HG03097 (cell line): ENCODE measurements around the gene GNLY.
"Not testable (repeated sequence)": the region's sequence is repeated elsewhere in the genome, so short reads cannot be mapped to it uniquely, and the experiment has no call there.

Experiments
- ATAC-seq: cut with Tn5 transposase; IDR thresholded peaks from one replicate; pipeline ENCODE4 v1.9.1; 2021; ENCODE audit not compliant: unreplicated experiment, low FRiP score

The GNLY gene

DNA sequence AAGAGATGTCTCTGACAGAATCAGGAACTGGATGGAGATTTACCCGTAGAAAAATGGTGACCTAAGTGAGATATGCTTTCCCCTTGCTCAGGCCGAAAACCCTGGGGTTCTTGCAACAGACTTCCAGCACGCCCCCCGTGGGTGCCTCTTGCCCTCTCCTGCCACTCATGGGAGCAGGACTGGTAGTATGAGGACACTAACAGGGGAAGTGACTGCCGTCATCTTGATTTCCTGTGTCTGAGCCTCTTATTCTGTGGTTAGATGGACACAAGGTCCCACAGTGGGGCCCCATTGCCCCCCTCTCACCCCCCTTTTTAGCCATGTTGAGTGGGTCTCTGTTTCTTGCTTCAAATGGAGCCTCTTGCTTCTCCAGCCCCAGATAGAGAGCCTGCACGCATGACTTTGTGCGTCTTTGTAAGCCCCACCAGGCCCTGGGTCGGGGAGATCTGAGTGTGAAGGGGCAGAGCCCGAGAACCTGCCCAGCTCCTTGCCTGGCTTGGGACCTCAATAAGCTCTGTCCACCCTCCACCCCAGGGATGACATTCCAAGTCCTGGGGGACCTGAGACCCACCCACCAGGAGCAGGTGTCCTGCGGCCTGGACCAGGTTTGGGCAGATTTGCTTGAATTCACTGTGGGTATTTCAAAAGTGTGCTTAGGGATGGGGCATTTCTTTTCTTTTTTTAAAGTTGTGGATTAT, 12.6 kb downstream of the GNLY start:
- no peak for ATAC-seq

DNA sequence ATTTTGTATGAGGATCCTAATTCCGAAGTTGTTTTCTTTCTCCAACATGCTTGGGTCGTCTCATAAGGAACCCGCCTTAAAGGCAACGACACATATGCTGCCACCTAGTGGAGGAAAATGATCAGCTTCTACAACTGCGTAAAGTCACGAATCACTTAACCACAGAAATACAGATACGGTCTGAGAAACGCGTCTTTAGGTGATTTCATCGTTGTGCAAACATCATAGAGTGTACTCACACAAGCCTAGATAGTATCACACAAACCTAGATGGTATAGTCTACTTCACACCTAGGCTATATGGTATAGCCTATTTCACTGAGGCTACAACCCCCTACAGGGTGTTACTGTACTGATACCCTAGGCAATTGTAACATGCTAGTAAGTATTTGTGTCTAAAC, 13.1 kb downstream of the GNLY start:
- ATAC-seq: no peak

DNA sequence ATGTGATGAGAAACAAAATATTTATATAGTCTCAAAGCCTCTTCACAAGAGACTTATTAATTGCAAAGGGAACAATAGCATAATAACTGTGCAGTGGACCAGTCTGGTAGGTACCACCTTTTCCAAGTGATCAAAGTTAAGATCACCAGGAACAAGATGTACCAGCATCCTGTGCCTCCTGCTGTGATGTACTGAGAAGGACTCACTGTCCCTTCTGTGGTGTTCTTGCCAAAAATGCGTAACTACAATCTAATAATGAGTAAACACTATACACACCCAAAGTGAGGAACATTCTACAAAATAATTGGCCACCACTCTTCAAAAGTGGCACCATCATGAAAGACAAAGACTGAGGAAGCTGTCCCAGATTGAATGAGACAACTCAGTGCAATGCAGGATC, 14.5 kb downstream of the GNLY start:
- ATAC-seq: no peak

DNA sequence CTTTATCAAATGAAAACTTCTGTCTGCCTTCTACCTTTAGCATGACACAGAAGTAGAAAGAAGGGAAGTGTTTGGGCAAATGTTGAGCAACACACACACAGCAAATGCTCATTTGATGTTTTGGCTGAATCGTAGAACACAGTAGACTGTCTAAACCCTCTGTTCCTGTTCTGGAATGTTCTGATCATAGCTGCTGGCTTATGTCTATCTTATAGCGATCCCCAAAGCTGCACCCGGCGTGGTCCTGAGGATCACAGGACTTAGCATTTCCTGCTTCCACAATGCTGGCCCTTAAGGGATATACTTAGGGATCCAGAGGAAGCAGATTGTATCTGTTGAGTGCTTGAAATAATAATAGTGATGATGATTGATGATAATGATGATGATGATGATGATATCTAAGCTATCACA, 15.2 kb downstream of the GNLY start:
- ATAC-seq: no peak

DNA sequence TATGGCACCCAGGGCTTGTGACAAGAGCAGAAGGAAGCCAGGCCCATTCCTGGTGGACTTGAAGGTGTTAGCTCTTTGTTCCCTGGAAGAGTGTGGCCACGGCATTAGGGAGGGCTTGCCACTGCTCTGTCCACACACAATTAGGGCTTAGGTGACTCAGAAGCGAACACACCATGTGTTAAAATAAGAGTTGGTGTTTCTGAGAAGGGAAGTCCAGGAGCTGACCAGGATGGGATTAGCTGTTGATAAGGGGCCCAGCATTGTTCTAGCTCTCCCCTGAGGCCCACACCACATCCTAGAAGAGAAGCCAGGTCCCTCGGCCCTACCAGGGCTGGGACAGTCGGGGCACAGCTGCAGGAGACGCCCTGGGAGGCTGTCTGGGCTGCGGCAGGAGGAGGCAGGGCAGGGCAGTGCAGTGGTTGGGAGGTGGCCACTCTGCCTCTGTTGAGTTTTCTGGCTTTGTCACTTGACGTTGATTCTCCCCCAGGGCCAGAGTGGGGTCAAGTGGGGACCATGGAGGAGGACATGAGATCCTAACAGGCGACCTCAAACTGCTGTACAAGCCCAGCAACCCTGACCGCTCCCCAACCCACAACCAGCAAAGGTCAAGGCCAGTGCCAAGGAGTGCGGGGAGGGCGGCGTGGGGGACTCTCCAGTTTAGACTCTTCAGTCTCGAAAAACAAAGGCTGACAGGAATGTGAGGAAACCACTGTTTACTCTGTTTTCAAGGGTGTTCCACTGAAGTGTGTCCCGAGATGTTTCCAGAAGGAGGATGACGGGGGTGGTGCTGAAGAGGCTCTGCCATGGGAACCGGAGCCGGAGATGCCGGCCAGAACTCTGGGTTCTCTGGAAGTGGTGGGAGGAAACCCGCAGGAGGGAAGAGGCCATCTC, 16.8 kb downstream of the GNLY start:
- ATAC-seq: no peak

DNA sequence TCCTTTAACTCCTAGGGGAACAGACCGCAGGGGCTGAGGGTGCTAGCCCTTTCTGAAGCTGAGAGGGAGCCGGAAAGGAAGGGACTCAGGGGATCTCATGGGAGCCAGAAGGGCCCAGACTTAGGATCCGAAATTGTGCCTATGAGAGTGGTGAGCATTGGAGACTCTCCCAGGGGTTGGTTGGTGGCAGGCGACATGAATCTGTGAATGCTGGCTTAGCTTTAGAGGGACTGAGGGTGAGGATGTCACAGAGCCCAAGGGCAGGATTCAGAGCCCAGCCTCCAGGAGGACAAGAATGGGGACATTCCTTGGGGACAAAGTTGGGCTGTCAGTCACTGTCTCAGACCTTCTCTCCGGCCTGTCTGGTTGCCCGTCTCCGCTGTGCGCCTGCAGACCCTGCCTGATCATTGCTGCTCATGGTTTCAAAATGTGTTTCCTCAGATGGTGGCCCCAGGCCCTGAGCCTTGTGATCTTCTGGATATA, 17.5 kb downstream of the GNLY start:
- no peak for ATAC-seq

DNA sequence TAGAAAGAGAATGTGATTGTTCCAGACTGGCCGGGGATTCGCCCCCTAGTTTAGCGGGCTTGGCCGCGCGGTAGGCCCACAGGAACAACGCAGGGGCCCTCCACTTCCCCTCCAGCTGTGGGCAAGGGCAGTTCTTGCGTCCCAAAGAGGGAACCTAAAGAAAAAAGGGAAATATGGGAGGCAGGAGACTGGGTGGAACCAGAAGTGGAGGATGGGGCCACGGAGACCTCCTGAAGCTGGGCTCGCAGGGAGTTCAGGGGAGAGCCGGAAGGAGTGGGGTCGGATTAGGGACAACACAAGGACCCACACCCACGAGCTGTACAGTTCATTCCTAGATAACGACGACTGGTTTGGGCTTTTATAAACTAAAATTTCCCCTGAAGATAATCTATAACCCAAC, 18.2 kb downstream of the GNLY start:
- ATAC-seq: no peak

DNA sequence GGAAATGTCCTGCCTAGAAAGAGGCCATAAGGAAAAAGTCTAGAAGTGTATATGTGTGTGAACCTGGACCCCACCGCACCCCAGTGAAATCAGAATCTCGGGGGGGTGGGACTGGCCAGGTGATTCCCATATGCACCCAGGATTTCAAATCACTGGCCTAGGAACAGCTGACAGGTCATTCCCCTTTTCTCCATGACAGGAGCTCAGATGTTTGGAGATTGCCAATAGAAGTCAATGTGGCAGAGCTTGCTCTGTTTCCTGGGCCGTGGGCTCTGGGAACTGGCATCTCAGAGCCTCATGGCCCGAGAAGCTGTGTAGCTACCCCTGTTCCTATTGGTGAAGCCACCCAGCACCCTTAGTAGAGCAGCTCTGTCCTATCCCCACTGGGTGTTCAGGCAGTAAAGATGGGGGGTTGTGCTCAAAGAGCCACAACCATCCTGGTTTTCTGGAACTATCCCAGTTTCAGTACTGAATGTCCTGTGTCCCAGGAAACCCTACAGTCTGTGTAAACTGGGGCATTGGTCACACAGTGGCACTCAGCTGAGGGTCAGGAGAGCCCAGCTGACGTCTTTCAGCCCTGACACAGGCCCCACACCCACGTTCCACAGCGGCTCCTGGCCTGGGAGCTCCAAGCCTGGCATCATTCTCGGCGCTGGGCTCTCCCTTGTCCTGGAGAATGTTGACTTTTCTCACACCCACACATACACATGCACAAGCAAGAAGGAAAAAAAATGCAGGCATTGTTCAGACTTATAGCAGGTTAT, 18.9 kb downstream of the GNLY start:
- no peak for ATAC-seq

DNA sequence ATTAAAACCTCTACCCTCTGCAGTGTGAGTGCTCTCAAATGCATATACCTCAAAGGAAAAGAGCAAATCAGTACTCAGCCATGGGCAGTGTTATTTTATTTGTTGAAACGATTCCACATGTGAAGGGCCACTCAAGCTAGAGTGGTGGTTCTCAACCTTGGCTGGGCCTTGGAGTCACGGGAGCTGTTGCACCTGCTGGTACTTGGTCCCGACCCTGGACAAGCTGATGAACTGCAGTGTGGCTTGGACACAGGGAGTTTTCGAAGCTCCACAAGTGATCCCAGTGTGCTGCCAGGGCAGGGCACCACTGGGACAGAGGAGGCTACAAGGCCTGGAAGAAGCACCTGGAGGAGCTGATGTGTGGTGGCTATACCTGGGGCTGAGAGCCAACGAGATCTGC, 19.7 kb downstream of the GNLY start:
- ATAC-seq: no peak

DNA sequence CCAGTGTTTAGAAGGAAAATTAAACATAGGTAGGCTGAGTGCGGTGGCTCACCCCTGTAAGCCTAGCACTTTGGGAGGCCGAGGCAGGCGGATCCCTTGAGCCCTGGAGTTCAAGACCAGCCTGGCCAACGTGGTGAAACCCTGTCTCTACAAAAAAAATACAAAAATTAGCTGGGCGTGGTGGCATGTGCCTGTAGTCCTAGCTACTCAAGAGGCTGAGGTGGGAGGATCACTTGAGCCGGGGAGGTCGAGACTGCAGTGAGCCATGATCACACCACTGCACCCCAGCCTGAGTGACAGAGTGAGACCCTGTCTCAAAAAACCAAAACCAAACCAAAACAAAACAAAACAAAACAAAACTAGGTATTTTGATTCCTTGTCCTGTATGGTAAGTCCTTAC, 20.3 kb downstream of the GNLY start:
- ATAC-seq: not testable (repeated sequence)

DNA sequence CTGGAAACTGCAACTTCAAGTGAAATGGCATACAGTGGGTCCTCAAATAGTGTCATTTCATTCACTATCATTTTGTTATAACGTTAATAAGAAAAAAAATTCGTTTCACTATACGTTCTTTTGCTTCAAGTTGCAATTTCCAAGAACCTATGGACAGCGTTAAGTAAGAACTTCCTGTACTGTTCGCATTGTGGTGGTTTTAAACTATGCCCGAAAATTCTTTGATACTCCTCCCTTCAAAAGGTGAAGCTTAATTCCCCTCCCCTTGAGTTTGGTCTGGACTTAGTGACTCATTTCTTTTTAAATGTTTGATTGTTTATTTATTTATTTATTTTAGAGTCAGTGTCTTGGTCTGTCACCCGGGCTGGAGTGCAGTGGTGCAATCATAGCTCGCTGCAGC, 20.7 kb downstream of the GNLY start:
- ATAC-seq: no peak

DNA sequence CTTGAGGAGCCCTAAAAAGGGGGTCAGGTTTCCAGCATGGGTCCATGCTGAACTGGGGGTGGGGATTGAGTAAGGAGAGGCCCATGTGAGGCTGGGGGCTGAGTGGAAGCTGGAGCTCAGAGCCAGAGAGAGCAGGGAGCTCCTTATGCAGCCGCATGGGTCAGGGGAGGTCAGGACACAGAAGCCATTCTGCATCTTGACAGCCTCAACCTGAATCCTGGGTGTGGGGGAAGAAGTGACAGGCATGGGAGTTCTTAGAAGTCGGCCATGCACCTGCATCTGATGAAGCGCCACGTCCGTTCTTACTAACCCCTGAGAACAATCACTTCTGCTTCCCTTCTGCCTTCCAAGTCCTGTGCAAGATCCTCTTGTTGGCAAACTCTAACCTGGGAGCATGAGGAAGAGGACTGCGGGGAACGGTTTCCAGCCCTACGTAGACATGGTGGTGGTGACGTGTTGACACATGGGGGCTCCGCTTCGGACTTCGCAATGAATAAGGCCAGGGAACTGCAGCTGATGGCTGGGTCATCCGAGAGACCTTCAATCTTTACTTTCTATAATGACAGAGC, 22.3 kb downstream of the GNLY start:
- ATAC-seq: no peak

DNA sequence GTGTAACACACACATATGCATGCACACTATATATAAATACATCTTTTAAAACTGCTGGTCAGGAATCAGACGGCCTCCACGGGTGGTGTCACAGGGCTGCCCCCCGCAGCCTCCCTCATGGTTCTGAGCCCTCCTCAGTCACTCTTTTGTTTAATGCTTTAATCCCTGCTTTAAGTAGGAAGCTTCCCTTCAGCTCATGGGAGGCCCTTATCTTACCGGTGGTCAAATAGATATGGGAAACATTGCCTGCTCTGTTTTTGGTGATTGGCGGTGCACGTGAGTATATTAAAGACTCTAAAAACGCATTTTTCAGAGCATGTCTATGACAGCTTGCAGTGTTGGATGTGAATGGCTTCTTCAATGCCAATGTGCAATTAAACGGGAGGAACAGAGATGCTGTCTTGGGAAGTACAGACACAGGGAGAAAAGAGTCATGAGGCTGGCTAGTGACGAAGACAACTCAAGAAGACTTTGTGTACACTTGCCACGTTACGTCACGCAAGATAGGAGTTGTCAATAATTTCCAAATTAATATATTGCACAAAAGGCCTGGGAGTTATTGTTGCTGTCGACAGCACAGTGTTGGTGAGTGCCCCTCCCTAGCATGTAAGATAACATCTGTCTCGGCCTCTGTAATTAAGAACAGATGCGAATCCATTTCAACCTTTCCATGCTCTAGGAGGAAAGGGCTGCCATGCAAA, 23.3 kb downstream of the GNLY start:
- ATAC-seq: no peak

DNA sequence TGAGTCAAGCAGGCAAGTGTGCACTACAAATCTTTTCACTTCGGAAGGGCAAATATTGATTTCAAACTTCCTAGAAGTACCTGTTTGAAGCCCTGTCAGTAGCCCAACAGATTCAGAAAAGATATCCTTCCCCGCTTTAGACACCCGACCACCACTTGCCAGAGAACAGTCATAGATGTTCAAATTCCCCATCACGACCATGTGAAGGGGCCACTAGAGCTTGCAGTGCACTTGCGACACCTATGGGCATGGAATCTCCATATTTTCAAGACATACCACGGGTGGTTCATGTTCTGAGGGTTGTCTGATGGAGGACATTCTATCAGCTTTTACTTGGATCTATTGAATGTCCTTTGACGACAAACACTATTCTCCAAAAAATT, 23.8 kb downstream of the GNLY start:
- ATAC-seq: no peak

DNA sequence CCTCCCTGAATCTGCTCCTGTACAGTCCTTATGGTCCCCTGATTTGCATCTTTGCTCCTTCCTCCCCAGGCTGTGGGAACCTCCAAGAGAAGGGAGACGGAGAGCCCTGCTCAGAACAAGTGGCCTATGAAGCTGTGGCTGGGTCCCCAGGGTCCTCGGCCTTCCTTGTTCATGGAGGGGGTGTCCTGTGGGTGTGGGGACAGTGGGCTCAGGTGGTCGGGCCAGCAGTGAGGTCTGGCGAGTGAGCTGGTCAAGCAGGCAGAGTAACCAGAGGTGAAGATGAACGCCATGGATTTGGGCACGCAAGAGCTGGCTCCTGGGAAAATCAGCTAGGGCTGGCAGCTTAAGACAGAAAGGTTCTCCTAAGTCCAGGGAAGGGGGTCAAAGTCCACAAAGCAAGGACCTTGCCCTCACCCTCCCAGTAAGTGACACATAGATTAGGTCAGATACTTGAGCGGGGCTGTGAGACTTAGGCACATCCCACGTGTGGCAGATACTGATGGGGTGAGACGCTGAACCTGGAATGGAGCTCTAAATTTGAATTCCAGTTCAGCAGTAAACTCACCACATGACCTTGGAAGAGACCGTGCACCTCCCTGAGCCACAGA, 24.8 kb downstream of the GNLY start:
- no peak for ATAC-seq

DNA sequence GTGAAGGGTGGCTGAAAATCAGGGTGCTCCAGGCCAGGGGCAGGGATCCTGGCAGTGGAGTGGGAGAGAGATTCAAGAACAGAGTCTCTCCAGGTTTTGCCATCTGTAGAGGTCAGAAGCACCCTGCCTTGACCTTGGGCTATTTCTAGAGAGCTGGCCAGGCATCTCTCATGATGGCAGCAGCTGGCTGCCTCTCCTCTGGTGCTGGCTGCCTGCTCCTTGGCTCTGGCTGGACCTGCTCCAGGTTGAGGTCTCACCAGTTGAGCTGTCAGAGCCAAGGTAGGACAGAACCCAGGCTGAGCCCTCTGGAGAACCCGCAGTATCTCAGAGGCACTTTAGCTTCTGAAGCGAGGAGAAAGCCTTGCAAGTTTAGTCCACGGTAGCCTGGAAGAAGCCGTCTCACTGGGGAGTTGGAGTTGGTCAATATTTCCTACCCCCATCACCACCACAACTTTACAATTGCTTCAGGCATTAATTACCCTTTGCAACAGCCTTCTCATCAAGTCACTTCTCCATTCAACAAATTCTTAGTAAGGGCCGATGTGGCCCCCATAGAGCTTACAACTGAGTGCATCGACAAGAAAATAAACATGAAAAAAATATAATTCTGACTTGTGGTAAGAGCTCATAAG, 25.6 kb downstream of the GNLY start:
- no peak for ATAC-seq

DNA sequence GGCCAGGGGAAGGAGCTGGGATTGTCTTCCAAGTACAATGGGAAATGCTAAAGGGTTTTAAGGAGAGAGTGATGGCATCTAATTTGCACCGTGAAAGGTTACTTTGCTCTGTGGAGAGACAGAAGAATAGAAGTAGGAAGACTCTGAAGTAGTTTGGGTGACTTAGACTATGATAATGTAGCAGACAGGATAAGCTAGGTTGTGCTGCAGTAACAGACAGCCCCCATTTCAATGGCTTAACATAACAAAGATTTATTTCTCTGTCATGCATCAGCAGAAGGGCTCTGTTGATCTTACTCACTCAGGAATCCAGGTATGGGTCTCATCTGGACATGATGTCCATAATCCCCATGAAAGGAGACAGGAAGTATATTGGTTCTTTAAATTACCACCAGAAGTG, 26.4 kb downstream of the GNLY start:
- ATAC-seq: no peak

DNA sequence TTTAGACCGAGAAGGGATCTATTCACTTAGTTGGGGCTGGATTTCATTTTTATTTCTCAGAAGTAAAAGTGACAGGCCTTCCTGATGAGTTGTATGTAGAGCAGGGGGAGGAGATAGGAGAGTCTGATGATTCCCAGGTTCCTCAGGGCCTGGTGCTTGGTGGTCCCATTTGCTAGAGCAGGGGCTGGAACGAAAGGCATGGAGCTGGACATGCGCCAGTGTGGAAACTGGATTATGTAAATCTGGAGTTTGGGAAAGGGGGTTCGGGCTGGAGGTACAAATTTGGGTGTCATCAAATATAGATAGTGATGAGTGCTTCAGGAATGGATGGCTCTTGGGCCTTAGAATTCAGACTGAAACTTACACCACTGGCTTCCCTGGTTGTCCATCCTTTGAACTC, 27.5 kb downstream of the GNLY start:
- ATAC-seq: no peak

DNA sequence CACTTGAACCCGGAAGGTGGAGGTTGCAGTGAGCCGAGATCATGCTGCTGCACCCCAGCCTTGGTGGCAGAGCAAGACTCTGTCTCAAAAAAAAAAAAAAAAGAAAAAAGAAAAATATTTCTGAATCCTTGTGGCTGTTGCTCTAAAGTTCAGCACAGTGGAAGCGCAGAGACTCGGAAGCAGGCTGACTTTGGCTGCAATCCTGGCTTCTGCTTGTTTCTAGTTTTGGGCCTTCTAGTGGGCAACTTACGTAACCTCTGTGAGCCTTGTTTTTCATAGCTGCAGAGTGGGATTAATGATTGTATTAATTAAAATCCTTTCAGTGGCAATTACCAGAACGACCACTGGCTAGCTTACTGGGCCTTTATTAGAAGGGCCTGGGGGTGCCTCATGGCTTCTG, 28.4 kb downstream of the GNLY start:
- ATAC-seq: no peak
